HepG2 (cell line): Measurements from ENCODE around the gene KRTAP2-3.
"Not testable (repeated sequence)": the region's sequence is repeated elsewhere in the genome, so short reads cannot be mapped to it uniquely, and the experiment has no call there.

Source experiments
- CBX1 ChIP-seq: IDR thresholded peaks from one replicate; pipeline ENCODE4 v1.6.1; 2016; ENCODE audit warnings: antibody characterized with exemption, low read depth
- CTCF ChIP-seq: sonication (generic); formaldehyde crosslinking; IDR thresholded peaks from 2 replicates; pipeline ENCODE4 v1.5.0; 2020; ENCODE audit warnings: mild to moderate bottlenecking, missing genetic modification reagents, moderate library complexity
- EED ChIP-seq: sonication (generic); formaldehyde crosslinking; IDR thresholded peaks from 2 replicates; pipeline ENCODE4 v1.5.0; 2020; ENCODE audit warnings: mild to moderate bottlenecking, missing genetic modification reagents
- FOXK2 ChIP-seq: fragments of 450-650 bp; IDR thresholded peaks from 2 replicates; pipeline ENCODE4 v1.6.1; 2016
- HDAC6 ChIP-seq: fragments of 200-600 bp; sonication (generic); IDR thresholded peaks from 2 replicates; pipeline ENCODE4 v1.7.0; 2017; ENCODE audit warnings: mild to moderate bottlenecking, antibody characterized with exemption, low read length, low read depth
- MAX ChIP-seq: IDR thresholded peaks from 2 replicates; pipeline ENCODE4 v1.6.1; 2012; ENCODE audit warnings: inconsistent platforms
- RXRA ChIP-seq: sonication (generic); formaldehyde crosslinking; IDR thresholded peaks from 2 replicates; pipeline ENCODE4 v1.5.1; 2020; ENCODE audit warnings: missing genetic modification reagents
- SRSF1 ChIP-seq: fragments of 200-400 bp; formaldehyde crosslinking; optimal IDR thresholded peaks from 2 replicates; pipeline ENCODE3; 2017; ENCODE audit warnings: mild to moderate bottlenecking, low read depth, low read length, moderate library complexity
- ZNF232 ChIP-seq: sonication (generic); formaldehyde crosslinking; IDR thresholded peaks from 2 replicates; pipeline ENCODE4 v1.4.0; 2020; ENCODE audit warnings: missing genetic modification reagents, borderline replicate concordance
- ZNF605 ChIP-seq: sonication (generic); formaldehyde crosslinking; IDR thresholded peaks from 2 replicates; pipeline ENCODE4 v1.8.0; 2022; ENCODE audit warnings: mild to moderate bottlenecking, missing genetic modification reagents
- TF ChIP-seq, protein P1 (sequence below): IDR thresholded peaks from 2 replicates; pipeline ENCODE4 v1.6.1; 2012; ENCODE audit warnings: low read depth, low read length, improper control_type of control experiment

DNA sequence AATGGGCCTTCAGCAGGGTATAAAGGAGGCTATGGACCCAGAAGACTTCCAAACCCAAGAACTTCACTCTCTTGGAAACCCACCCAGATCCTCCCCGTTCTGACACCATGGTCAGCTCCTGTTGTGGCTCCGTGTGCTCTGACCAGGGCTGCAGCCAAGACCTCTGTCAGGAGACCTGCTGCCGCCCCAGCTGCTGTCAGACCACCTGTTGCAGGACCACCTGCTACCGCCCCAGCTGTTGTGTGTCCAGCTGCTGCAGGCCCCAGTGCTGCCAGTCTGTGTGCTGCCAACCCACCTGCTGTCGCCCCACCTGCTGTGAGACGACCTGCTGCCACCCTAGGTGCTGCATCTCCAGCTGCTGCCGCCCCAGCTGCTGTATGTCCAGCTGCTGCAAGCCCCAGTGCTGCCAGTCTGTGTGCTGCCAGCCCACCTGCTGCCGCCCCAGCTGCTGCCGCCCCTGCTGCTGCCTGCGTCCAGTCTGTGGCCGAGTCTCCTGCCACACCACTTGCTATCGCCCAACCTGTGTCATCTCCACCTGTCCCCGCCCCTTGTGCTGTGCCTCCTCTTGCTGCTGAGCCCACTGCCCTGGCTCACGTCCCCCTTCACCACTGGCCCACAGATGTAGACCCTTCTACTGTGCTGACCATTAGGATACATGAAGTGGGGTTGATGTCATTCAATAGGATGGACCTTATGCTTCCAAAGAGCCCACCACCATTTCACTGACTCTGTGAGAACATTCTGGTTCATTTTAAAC, 24.4 kb upstream of the KRTAP2-3 start, which contains the start of gene KRTAP4-7:
- TF ChIP-seq HDAC6; FOXK2; ZNF232; CTCF (CRISPR knock-in tag); EED (CRISPR knock-in tag); RXRA; CBX1; ZNF605; SRSF1; MAX: not testable (repeated sequence)
- TF ChIP-seq, protein P1, sequence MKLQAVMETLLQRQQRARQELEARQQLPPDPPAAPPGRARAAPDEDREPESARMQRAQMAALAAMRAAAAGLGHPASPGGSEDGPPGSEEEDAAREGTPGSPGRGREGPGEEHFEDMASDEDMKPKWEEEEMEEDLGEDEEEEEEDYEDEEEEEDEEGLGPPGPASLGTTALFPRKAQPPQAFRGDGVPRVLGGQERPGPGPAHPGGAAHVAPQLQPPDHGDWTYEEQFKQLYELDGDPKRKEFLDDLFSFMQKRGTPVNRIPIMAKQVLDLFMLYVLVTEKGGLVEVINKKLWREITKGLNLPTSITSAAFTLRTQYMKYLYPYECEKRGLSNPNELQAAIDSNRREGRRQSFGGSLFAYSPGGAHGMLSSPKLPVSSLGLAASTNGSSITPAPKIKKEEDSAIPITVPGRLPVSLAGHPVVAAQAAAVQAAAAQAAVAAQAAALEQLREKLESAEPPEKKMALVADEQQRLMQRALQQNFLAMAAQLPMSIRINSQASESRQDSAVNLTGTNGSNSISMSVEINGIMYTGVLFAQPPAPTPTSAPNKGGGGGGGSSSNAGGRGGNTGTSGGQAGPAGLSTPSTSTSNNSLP, result not testable (repeated sequence)
